Peyer's patch (tissue), 4 donors: ENCODE results near the gene RPS10.

ENCODE experiments used
- POLR2A ChIP-seq, 2 donors: fragments of 450-650 bp; IDR thresholded peaks; one replicate each; pipeline ENCODE4 v1.5.1; 2017; ENCODE audit warnings: antibody characterized with exemption in 2 of 2, mild to moderate bottlenecking in 2 of 2, moderate library complexity in 2 of 2
- TF ChIP-seq, protein P1 (sequence below), 6 experiments: fragments of 450-650 bp in 4 of 6; fragments of 200-600 bp in 2 of 6; sonication (generic) in 1 of 6; IDR thresholded peaks; one replicate each; pipeline ENCODE4 v1.5.1; 2017 to 2019; ENCODE audit warnings: antibody characterized with exemption in 6 of 6, mild to moderate bottlenecking in 3 of 6, moderate library complexity in 1 of 6

DNA sequence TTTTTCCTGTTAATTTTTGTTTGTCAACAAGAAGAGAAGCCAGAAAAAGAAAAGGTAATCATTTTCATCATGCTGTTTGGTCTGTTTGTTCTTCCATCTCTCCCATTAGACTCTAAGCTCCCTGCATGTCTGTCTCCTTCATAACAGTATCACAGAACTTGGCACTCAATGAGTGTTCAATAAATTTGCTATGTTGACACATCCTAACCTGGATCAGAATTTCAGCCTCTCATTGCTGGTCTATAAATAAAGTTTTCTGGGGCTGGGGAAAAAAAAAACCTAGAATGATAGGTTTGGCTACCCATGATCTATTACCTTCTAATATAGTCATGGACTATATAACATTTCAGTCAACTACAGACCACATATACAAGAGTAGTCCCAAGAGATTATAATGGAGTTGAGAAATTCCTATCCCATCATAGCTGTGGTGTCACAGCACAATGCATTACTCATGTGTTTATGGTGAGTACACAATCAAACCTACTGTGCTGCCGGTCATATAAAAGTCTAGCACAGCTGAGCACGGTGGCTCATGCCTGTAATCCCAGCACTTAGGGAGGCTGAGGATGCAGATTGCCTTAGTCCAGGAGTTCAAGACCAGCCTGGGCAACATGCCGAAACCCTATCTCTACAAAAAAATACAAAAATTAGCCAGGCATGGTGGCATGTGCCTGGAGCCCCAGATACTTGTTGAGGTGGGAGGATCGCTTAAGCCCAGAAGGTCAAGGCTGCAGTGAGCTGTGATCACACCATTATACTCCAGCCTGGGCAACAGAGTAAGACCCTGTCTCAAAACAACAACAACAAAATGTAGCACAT, 39.3 kb downstream of the RPS10 start:
- TF ChIP-seq, protein P1, sequence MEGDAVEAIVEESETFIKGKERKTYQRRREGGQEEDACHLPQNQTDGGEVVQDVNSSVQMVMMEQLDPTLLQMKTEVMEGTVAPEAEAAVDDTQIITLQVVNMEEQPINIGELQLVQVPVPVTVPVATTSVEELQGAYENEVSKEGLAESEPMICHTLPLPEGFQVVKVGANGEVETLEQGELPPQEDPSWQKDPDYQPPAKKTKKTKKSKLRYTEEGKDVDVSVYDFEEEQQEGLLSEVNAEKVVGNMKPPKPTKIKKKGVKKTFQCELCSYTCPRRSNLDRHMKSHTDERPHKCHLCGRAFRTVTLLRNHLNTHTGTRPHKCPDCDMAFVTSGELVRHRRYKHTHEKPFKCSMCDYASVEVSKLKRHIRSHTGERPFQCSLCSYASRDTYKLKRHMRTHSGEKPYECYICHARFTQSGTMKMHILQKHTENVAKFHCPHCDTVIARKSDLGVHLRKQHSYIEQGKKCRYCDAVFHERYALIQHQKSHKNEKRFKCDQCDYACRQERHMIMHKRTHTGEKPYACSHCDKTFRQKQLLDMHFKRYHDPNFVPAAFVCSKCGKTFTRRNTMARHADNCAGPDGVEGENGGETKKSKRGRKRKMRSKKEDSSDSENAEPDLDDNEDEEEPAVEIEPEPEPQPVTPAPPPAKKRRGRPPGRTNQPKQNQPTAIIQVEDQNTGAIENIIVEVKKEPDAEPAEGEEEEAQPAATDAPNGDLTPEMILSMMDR (IDR thresholded peaks at IDR 0.05), result no peak
- TF ChIP-seq POLR2A (IDR thresholded peaks at IDR 0.05), result no peak
